ENCODE results near the gene ECHDC3. TPM values are rescaled to one million over a fixed set of nuclear protein-coding genes. Genes with fewer than 3 reads are reported as not detected.
"Not testable (repeated sequence)": the region's sequence is repeated elsewhere in the genome, so short reads cannot be mapped to it uniquely, and the experiment has no call there.

Gene ECHDC3, protein sequence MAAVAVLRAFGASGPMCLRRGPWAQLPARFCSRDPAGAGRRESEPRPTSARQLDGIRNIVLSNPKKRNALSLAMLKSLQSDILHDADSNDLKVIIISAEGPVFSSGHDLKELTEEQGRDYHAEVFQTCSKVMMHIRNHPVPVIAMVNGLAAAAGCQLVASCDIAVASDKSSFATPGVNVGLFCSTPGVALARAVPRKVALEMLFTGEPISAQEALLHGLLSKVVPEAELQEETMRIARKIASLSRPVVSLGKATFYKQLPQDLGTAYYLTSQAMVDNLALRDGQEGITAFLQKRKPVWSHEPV
- total RNA-seq (2014; rRNA removed; shearing (Covaris generic)) = not detected in 2 replicates

- no peak for DNase-seq (ENCODE audit: low spot score)
These were observed at the start of gene ECHDC3 for GRCh38 chr10:11742009-11742778. Gene ECHDC3, plus strand, starts transcription at chr10:11742382. Its CDS starts 195 bp downstream, at chr10:11742577.

- DNase-seq (ENCODE audit: low spot score) = no peak
These were observed 48.8 kb upstream of the ECHDC3 start for GRCh38 chr10:11693376-11693775.

- no peak for DNase-seq (ENCODE audit: low spot score)
These were observed 46.4 kb upstream of the ECHDC3 start for GRCh38 chr10:11695779-11696178.

DNA sequence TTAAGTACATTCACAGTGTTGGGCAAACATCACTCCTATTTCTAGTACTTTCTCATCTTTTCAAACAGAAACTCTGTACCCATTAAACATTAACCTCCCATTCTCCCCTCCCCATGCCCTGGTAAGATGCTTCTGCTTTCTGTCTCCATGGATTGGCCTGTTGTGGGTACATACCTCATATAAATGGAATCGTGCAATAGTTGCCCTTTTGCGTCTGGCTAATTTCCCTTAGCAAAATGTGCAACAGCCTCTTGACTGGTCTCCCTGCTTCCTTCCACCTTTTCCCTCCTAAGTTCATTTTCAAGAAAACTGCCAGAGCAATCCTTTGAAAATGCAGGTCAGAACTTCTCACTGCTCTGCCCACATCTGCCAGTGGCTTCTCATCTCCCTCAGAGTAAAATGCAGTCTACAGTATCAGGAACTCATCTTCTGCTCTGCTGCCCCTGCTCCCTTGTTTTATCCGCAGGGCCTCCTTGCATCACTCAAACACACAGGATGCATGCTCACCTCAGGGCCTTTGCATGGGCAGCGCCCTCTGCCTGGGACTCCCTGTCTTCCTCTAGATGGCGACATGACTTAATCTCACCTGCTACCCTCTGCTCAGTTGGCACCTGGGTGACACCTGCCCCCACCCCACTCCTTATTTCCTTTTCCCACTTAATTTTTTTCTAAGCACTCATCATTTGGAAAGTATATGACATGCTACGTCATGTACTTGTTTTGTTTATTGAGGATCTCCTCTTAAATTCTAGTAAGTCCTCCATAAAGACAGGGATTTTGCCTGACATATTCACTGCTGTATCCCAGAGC is 44.3 kb upstream of the ECHDC3 start:
- no peak for DNase-seq (ENCODE audit: low spot score)

- no peak for DNase-seq (ENCODE audit: low spot score)
These were observed 43.3 kb upstream of the ECHDC3 start for GRCh38 chr10:11698691-11699549.

DNA sequence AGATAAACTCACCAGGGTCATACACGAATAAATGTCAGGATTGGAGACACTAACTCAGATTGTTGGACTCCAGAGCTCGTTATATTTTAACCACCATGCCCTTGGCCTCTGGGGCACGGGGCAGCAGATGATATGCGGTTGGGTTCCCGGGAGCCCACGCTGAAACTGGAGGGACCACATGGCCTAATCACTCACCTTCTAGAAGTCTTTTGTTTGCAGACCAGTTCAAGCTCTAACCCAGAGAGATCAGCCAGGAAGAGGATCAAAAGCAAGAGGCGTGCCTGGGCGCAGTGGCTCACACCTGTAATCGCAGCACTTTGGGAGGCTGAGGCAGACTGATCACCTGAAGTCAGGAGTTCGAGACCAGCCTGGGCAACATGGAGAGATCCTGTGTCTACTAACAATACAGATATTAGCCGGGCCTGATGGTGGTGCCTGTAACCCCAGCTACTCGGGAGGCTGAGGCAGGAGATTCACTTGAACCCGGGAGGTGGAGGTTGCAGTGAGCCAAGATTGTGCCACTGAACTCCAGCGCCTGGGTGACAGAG is 42.6 kb upstream of the ECHDC3 start:
- DNase-seq (ENCODE audit: low spot score) = no peak

DNA sequence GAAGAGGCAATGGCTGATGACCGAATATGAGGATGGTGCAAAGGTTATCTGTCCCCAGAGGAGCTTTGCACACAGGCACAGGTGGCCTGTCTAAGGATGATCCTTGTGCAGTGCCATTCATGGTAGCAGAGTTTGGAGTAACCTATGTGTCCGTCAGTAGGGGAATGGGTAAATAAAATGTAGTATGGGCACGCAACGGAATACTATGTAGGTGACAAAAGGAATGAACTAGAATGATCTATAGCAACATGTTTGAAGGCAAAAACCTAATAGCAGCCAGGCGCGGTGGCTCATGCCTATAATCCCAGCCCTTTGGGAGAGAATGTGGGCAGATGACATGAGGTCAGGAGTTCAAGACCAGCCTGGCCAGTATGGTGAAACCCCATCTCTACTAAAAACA is 41.6 kb upstream of the ECHDC3 start:
- DNase-seq (ENCODE audit: low spot score) = no peak

- no peak for DNase-seq (ENCODE audit: low spot score)
These were observed 40.6 kb upstream of the ECHDC3 start for GRCh38 chr10:11701451-11702095.

- no peak for DNase-seq (ENCODE audit: low spot score)
These were observed 39.9 kb upstream of the ECHDC3 start for GRCh38 chr10:11702264-11702663.

DNA sequence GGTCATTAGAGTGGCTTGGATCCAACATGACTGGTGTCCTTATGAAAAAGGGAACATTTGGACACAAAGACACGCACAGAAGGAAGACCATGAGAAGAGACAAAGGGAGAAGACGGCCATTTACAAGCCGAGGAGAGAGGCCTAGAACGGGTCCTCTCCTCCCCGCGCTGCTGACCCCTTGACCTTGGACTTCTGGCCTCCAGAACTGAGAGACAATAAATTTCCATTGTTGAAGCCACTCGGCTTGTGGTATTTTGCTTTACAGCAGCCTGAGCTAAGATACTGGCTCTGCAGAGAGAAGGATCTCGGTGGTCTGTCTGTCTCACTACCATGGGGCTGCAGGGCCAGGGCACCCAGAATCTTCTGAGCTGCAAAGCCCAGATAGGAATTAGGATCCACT is 38.1 kb upstream of the ECHDC3 start:
- DNase-seq (ENCODE audit: low spot score) = no peak

DNA sequence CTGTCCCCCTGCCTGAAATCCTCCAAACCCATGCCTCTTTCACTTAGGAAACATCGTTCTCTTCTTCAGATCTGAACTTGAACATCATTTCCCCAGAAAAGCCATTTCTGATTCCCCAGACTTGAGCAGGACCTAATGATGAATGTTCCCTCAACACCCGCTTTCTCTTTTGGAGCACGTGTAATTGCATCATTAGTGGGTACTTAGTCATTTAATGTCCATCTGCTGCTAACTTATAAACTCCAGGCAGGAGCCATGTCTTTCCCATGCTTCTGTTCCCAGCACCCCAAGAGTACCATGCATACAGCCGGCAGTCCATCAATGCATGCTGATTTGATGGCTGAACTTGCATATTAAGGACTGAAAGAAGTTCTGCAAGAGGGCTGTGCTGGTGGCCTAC is 36.5 kb upstream of the ECHDC3 start:
- no peak for DNase-seq (ENCODE audit: low spot score)

- no peak for DNase-seq (ENCODE audit: low spot score)
These were observed 35.2 kb upstream of the ECHDC3 start for GRCh38 chr10:11706895-11707567.

- DNase-seq (ENCODE audit: low spot score) = no peak
These were observed 34.4 kb upstream of the ECHDC3 start for GRCh38 chr10:11707624-11708350.

- DNase-seq (ENCODE audit: low spot score) = not testable (repeated sequence)
These were observed 33.4 kb upstream of the ECHDC3 start for GRCh38 chr10:11708801-11709200.

DNA sequence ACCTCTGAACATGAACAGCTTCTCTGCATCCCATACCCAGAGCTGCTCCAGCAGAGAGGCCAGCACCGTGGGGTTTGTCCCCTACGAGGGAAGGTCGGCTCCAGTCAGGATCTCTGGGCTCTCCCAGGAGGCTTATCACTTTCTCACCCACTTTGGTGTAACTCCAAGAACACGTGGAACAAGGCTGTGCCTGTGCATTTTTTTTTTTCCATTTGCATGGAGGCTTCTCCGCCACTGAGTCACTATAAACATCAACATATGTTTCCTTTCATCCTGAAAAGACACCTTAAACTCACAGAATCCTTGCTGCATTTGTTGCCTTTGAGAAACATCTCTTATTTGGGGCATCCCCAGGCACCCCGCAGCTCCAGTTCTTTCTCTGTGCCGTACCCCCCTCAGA is 29.4 kb upstream of the ECHDC3 start:
- no peak for DNase-seq (ENCODE audit: low spot score)

- no peak for DNase-seq (ENCODE audit: low spot score)
These were observed 28.9 kb upstream of the ECHDC3 start for GRCh38 chr10:11713186-11713743.

- no peak for DNase-seq (ENCODE audit: low spot score)
These were observed 28.2 kb upstream of the ECHDC3 start for GRCh38 chr10:11713963-11714362.

DNA sequence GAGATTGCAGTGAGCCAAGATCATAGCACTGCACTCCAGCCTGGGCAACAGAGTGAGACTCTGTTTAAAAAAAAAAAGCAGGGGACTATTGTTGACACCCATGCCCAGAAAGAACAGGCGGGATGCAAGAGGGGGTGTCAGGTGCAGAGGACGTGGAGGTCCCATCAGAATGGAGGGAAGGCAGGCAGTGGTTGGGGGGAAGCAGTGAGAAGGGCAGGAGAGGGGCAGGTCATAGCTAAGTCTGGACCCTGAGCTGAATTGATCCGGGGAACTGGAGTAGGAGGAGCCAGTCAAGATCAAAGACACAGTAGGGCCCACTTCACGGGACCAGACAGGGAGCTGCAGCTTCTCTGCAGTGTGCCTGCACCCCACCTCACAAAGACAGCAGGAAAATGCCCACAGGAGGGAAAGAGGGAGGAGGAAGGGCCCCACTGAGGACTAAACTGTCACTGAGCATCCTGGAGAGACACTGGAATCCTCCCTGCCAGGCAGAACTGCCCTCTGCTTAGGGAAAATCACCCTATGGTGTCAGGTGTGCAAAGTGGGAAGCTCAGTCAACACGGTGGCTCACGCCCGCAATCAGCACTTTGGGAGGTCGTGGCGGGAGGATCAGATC is 27.3 kb upstream of the ECHDC3 start:
- DNase-seq (ENCODE audit: low spot score) = no peak
